ENCODE data around the gene AKIRIN1. TPM values are rescaled to one million over a fixed set of nuclear protein-coding genes. Genes with fewer than 3 reads are reported as not detected.

Gene AKIRIN1
- total RNA-seq, 1 experiment from 2014 or later: 60.0 TPM

- ChIA-PET RAD21 (ENCODE audit: low non-redundant PET in 1 of 2, low total read pairs in 2 of 2, uncharacterized antibody in 2 of 2, unreplicated experiment in 2 of 2) (no interaction called here), POLR2A (no interaction called here), CTCF (no interaction called here)
- H3K4me2 ChIP-seq (ENCODE audit: low read length): no peak overlapping the region
- no peak for DNase-seq (ENCODE audit: low read depth, low spot score)
- H3K9me2 ChIP-seq (ENCODE audit: insufficient read depth): no peaks in the 10 kb centered on the region
- no peak overlapping the region for H3K9ac ChIP-seq (ENCODE audit: low read length)
- intact Hi-C loops (cut with micrococcal nuclease): no loop called here
- no peak for TF ChIP-seq RAD21 (IDR thresholded peaks at IDR 0.05; ENCODE audit: low read depth)
- TF ChIP-seq, protein P1, sequence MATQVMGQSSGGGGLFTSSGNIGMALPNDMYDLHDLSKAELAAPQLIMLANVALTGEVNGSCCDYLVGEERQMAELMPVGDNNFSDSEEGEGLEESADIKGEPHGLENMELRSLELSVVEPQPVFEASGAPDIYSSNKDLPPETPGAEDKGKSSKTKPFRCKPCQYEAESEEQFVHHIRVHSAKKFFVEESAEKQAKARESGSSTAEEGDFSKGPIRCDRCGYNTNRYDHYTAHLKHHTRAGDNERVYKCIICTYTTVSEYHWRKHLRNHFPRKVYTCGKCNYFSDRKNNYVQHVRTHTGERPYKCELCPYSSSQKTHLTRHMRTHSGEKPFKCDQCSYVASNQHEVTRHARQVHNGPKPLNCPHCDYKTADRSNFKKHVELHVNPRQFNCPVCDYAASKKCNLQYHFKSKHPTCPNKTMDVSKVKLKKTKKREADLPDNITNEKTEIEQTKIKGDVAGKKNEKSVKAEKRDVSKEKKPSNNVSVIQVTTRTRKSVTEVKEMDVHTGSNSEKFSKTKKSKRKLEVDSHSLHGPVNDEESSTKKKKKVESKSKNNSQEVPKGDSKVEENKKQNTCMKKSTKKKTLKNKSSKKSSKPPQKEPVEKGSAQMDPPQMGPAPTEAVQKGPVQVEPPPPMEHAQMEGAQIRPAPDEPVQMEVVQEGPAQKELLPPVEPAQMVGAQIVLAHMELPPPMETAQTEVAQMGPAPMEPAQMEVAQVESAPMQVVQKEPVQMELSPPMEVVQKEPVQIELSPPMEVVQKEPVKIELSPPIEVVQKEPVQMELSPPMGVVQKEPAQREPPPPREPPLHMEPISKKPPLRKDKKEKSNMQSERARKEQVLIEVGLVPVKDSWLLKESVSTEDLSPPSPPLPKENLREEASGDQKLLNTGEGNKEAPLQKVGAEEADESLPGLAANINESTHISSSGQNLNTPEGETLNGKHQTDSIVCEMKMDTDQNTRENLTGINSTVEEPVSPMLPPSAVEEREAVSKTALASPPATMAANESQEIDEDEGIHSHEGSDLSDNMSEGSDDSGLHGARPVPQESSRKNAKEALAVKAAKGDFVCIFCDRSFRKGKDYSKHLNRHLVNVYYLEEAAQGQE (IDR thresholded peaks at IDR 0.05; ENCODE audit: low read depth): no peak
- no peak for TF ChIP-seq FOSL1 (IDR thresholded peaks at IDR 0.05; ENCODE audit: low read depth)
- no peak for TF ChIP-seq EGR1 (IDR thresholded peaks at IDR 0.05; ENCODE audit: low read depth)
- TF ChIP-seq ATF3 (IDR thresholded peaks at IDR 0.05): no peak
- TF ChIP-seq MAX (IDR thresholded peaks at IDR 0.05): no peak
- TF ChIP-seq, protein P2, sequence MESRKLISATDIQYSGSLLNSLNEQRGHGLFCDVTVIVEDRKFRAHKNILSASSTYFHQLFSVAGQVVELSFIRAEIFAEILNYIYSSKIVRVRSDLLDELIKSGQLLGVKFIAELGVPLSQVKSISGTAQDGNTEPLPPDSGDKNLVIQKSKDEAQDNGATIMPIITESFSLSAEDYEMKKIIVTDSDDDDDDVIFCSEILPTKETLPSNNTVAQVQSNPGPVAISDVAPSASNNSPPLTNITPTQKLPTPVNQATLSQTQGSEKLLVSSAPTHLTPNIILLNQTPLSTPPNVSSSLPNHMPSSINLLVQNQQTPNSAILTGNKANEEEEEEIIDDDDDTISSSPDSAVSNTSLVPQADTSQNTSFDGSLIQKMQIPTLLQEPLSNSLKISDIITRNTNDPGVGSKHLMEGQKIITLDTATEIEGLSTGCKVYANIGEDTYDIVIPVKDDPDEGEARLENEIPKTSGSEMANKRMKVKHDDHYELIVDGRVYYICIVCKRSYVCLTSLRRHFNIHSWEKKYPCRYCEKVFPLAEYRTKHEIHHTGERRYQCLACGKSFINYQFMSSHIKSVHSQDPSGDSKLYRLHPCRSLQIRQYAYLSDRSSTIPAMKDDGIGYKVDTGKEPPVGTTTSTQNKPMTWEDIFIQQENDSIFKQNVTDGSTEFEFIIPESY (IDR thresholded peaks at IDR 0.05; ENCODE audit: extremely low read depth, insufficient replicate concordance, low read length): no peak
- no peak for TF ChIP-seq CBX3 (IDR thresholded peaks at IDR 0.05; ENCODE audit: low read depth)
- TF ChIP-seq SRF (IDR thresholded peaks at IDR 0.05; ENCODE audit: low read depth): no peak
- no peak for TF ChIP-seq POLR2AphosphoS5 (IDR thresholded peaks at IDR 0.05; ENCODE audit: low read depth, low read length)
- no peak for TF ChIP-seq TCF7L2 (IDR thresholded peaks at IDR 0.05; ENCODE audit: borderline replicate concordance, extremely low read depth, insufficient read depth, insufficient read length)
- TF ChIP-seq SP1 (IDR thresholded peaks at IDR 0.05; ENCODE audit: low read depth): no peak
- H3K79me2 ChIP-seq (ENCODE audit: insufficient read depth, low read length): peaks cover 42% of the 10 kb centered on the region
- no peaks in the 10 kb centered on the region for H3K4me1 ChIP-seq (ENCODE audit: control insufficient read depth in 1 of 2, insufficient read depth in 2 of 2, low read length in 2 of 2)
- H3K27ac ChIP-seq (ENCODE audit: low read depth, low read length): no peak overlapping the region
- H2AFZ ChIP-seq (ENCODE audit: low read depth, low read length, poor library complexity, severe bottlenecking): no peak overlapping the region
- no peak overlapping the region for H3K4me3 ChIP-seq (replicated peaks in 1 of 2; ENCODE audit: low read depth in 1 of 2, low read length in 2 of 2)
- peaks cover 64 to 65% of the 10 kb centered on the region in 2 experiments for H3K36me3 ChIP-seq (ENCODE audit: control insufficient read depth in 1 of 2, insufficient read depth in 2 of 2, low read length in 2 of 2)
- no peak for ATAC-seq
- no peaks in the 10 kb centered on the region for H4K20me1 ChIP-seq (ENCODE audit: insufficient read depth)
- no peaks in the 10 kb centered on the region for H3K9me3 ChIP-seq (ENCODE audit: control insufficient read depth in 1 of 2, insufficient read depth in 1 of 2, low read depth in 1 of 2, low read length in 2 of 2)
- no TSS peak for BruUV-seq (replicated peaks)
- no peaks in the 10 kb centered on the region for H3K27me3 ChIP-seq (ENCODE audit: insufficient read depth, low read length)
Measured at GRCh38 chr1:39003794-39004193, 12.7 kb downstream of the AKIRIN1 start.
